ENCODE data around the gene CHID1. TPM values are rescaled to one million over a fixed set of nuclear protein-coding genes. Genes with fewer than 3 reads are reported as not detected.

CHID1 gene
- total and polyA plus RNA-seq, 5 donors: 48.9 to 70.5 (median 63.7) TPM

GRCh38 chr11:932435-932834, 21.8 kb upstream of the CHID1 start:
- peak; percentile 59 to 78 for ATAC-seq
- no peaks in the 10 kb centered on the region for H3K27me3 ChIP-seq (ENCODE audit: control insufficient read depth, insufficient read depth)
- intact Hi-C loops (cut with DNase I): no loop called here
- H3K9me3 ChIP-seq (ENCODE audit: control insufficient read depth, low read length): no peaks in the 10 kb centered on the region
- WGBS: 45% methylated on average over 4 of the region's 4 CpGs
- H3K4me1 ChIP-seq (ENCODE audit: control insufficient read depth, insufficient read depth, low read length): peaks cover 14% of the 10 kb centered on the region
- no peak overlapping the region for H3K4me3 ChIP-seq (ENCODE audit: low read length)
- peak overlapping the region; percentile 51 for H3K27ac ChIP-seq (ENCODE audit: low read length)
- DNase-seq: no peak

DNA sequence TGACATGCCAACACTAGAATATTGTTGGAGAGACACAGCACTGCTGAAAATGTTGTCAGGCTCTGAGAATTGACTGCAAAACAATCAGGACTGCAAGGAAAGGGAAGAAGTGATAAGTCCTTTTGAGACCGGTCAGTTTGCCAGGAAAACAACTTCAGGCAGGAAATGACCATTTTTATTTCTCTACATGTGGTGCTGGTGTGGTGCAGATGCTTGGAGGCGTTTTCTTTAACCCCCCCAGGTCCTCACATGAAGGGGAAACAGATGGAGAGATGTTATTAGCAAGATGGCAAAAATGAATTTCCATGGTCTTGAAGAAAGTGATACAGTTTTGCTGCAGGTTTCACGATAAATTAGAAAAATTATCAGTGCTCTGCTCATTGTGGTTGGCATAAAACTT, 20.8 kb upstream of the CHID1 start:
- Histone ChIP-seq H3K27ac (ENCODE audit: low read length) (no peak overlapping the region), H3K27me3 (ENCODE audit: control insufficient read depth, insufficient read depth) (no peaks in the 10 kb centered on the region), H3K9me3 (ENCODE audit: control insufficient read depth, low read length) (no peaks in the 10 kb centered on the region), H3K4me3 (ENCODE audit: low read length) (no peak overlapping the region), H3K4me1 (ENCODE audit: control insufficient read depth, insufficient read depth, low read length) (peaks cover 18% of the 10 kb centered on the region)
- peak in 1 of 2 donors; percentile 27 for ATAC-seq
- WGBS: 30% methylated on average over 3 of the region's 3 CpGs
- intact Hi-C loops (cut with DNase I): no loop called here
- DNase-seq: no peak

GRCh38 chr11:929405-929804, 18.8 kb upstream of the CHID1 start:
- Histone ChIP-seq H3K4me3 (ENCODE audit: low read length) (no peak overlapping the region), H3K27ac (ENCODE audit: low read length) (no peak overlapping the region), H3K27me3 (ENCODE audit: control insufficient read depth, insufficient read depth) (no peaks in the 10 kb centered on the region), H3K4me1 (ENCODE audit: control insufficient read depth, insufficient read depth, low read length) (peaks cover 18% of the 10 kb centered on the region), H3K9me3 (ENCODE audit: control insufficient read depth, low read length) (no peaks in the 10 kb centered on the region)
- DNase-seq: no peak
- WGBS: 96% methylated on average over 11 of the region's 11 CpGs
- intact Hi-C loops (cut with DNase I): loop anchor here in 1 of 4 donors (5.0 to 10.0 kb wide), 2 partner anchors 38 to 115 kb away; no protein-coding TSS in a partner anchor
- ATAC-seq: no peak

DNA sequence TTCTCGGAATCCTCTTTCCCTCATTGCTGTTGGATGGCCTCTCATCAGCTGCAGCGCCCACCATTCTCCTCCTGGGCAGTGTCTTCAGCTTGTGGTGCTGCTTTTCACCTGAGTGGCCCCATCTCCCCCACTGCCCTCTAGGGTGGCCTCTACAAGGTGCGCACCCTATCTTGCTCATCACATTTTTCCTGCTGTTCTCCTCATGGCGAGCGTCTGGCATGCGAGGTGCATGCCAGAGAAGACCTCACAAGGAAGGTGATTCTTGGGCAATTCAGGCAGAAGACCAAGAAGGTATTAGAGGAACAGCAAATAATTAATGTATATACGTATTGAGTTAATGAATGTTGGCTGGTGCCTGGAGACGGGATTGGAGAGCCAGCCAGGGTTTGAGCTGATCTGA, 18.2 kb upstream of the CHID1 start:
- WGBS: 79% methylated on average over 8 of the region's 8 CpGs
- no peak overlapping the region for H3K27ac ChIP-seq (ENCODE audit: low read length)
- no peaks in the 10 kb centered on the region for H3K27me3 ChIP-seq (ENCODE audit: control insufficient read depth, insufficient read depth)
- H3K4me1 ChIP-seq (ENCODE audit: control insufficient read depth, insufficient read depth, low read length): peaks cover 18% of the 10 kb centered on the region
- intact Hi-C loops (cut with DNase I): loop anchor here in 1 of 4 donors (5.0 to 10.0 kb wide), 2 partner anchors 39 to 116 kb away; no protein-coding TSS in a partner anchor
- ATAC-seq: no peak
- H3K9me3 ChIP-seq (ENCODE audit: control insufficient read depth, low read length): no peaks in the 10 kb centered on the region
- H3K4me3 ChIP-seq (ENCODE audit: low read length): no peak overlapping the region
- no peak for DNase-seq

DNA sequence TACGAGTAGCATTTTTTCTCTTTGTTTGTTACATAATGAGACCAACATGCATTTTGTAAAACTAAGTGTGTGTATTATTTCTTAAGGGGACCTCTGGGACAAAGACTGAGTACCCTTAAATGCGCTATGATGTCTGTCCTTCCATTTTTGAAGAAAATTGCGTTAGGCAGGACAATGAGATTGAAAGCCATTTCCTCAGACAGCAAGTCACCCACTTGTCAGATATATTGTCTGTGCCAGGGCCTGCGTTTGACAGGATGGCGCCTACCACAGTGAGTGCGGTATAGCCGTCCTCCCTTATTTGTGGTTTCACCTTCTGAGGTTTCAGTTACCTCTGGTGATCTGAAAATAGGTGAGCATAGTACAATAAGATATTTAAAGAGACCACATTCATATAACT, 17.3 kb upstream of the CHID1 start:
- no peak for DNase-seq
- WGBS: 67% methylated on average over 7 of the region's 7 CpGs
- peaks cover 11% of the 10 kb centered on the region for H3K4me1 ChIP-seq (ENCODE audit: control insufficient read depth, insufficient read depth, low read length)
- intact Hi-C loops (cut with DNase I): loop anchor here in 1 of 4 donors (5.0 to 10.0 kb wide), 2 partner anchors 39 to 117 kb away; no protein-coding TSS in a partner anchor
- peak overlapping the region; percentile 19 for H3K27ac ChIP-seq (ENCODE audit: low read length)
- no peak for ATAC-seq
- H3K27me3 ChIP-seq (ENCODE audit: control insufficient read depth, insufficient read depth): no peaks in the 10 kb centered on the region
- no peaks in the 10 kb centered on the region for H3K9me3 ChIP-seq (ENCODE audit: control insufficient read depth, low read length)
- H3K4me3 ChIP-seq (ENCODE audit: low read length): no peak overlapping the region

DNA sequence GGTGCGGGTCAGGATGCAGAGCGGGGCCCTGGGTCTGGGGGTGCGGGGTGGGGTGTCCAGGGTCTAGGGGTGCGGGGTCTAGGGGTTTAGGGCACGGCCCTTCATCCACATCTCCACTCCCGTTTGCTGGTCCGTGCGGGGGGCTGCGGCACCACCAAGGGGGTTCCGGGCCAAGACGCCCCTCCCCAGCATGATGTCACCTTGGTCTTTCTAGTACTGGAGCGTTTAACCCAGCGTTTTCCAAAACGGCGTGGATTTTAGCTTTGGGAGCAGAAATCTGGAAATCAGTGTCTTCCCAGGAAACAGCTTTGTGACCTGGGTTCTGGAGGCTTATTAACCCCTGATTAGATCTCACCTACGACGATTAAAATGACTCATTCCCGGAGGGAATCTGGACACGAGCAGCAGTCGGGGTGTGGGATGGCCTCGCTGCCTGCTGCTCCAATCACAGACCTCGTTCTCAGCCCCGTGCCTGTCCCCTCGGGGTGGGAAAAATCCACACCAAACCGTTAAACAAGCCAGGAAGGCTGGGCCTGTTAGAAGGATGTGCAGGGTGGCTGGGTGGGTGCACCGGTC, 15.8 kb upstream of the CHID1 start:
- DNase-seq: peak; percentile 66 to 82 (median 74)
- H3K4me1 ChIP-seq (ENCODE audit: control insufficient read depth, insufficient read depth, low read length): peaks cover 6% of the 10 kb centered on the region
- peak; percentile 20 to 70 for ATAC-seq
- 2% methylated on average over 26 of the region's 26 CpGs for WGBS
- peak overlapping the region; percentile 71 for H3K27ac ChIP-seq (ENCODE audit: low read length)
- intact Hi-C loops (cut with DNase I): loop anchor here in 1 of 4 donors (5.0 to 10.0 kb wide), 2 partner anchors 41 to 118 kb away; no protein-coding TSS in a partner anchor
- H3K27me3 ChIP-seq (ENCODE audit: control insufficient read depth, insufficient read depth): no peaks in the 10 kb centered on the region
- no peaks in the 10 kb centered on the region for H3K9me3 ChIP-seq (ENCODE audit: control insufficient read depth, low read length)
- peak overlapping the region; percentile 98 for H3K4me3 ChIP-seq (ENCODE audit: low read length)

- peak within 1 kb of the TSS; percentile 98 for H3K4me3 ChIP-seq (ENCODE audit: low read length)
- peaks cover 5% of the 10 kb centered on the region for H3K4me1 ChIP-seq (ENCODE audit: control insufficient read depth, insufficient read depth, low read length)
- WGBS: 3% methylated on average over 124 of the region's 124 CpGs
- no peaks in the 10 kb centered on the region for H3K27me3 ChIP-seq (ENCODE audit: control insufficient read depth, insufficient read depth)
- peak within 1 kb of the TSS; percentile 93 for H3K27ac ChIP-seq (ENCODE audit: low read length)
- intact Hi-C loops (cut with DNase I): loop anchor here in 1 of 4 donors (5.0 to 10.0 kb wide), 2 partner anchors 42 to 119 kb away; no protein-coding TSS in a partner anchor
- DNase-seq (peak; percentile 93 to 98 (median 97)), ATAC-seq (peak; percentile 82 to 89)
- H3K9me3 ChIP-seq (ENCODE audit: control insufficient read depth, low read length): no peaks in the 10 kb centered on the region
Measured at GRCh38 chr11:925496-926301, 15.1 kb upstream of the CHID1 start, which contains the start of gene AP2A2. Gene AP2A2 (plus strand): TSS chr11:925870. CDS start chr11:926022, 152 bp downstream.

- ATAC-seq (peak; percentile 27 to 29), DNase-seq (peak; percentile 48 to 84 (median 77))
- intact Hi-C loops (cut with DNase I): loop anchor here in 1 of 4 donors (5.0 to 10.0 kb wide), 2 partner anchors 42 to 120 kb away; no protein-coding TSS in a partner anchor
- Histone ChIP-seq H3K27ac (ENCODE audit: low read length) (peak overlapping the region; percentile 54), H3K4me1 (ENCODE audit: control insufficient read depth, insufficient read depth, low read length) (peaks cover 4% of the 10 kb centered on the region), H3K27me3 (ENCODE audit: control insufficient read depth, insufficient read depth) (no peaks in the 10 kb centered on the region), H3K4me3 (ENCODE audit: low read length) (peak overlapping the region; percentile 98), H3K9me3 (ENCODE audit: control insufficient read depth, low read length) (no peaks in the 10 kb centered on the region)
- WGBS: 55% methylated on average over 28 of the region's 28 CpGs
Measured at GRCh38 chr11:925158-925495, 14.5 kb upstream of the CHID1 start.

- no peaks in the 10 kb centered on the region for H3K27me3 ChIP-seq (ENCODE audit: control insufficient read depth, insufficient read depth)
- H3K9me3 ChIP-seq (ENCODE audit: control insufficient read depth, low read length): no peaks in the 10 kb centered on the region
- H3K27ac ChIP-seq (ENCODE audit: low read length): no peak overlapping the region
- H3K4me1 ChIP-seq (ENCODE audit: control insufficient read depth, insufficient read depth, low read length): peaks cover 4% of the 10 kb centered on the region
- DNase-seq (peak in 2 of 3 donors; percentile 73 to 75), ATAC-seq (peak; percentile 1 to 25)
- no peak overlapping the region for H3K4me3 ChIP-seq (ENCODE audit: low read length)
- WGBS: 56% methylated on average over 18 of the region's 18 CpGs
- intact Hi-C loops (cut with DNase I): loop anchor here in 1 of 4 donors (5.0 to 10.0 kb wide), 2 partner anchors 43 to 120 kb away; no protein-coding TSS in a partner anchor
Measured at GRCh38 chr11:924406-925157, 14.0 kb upstream of the CHID1 start.

DNA sequence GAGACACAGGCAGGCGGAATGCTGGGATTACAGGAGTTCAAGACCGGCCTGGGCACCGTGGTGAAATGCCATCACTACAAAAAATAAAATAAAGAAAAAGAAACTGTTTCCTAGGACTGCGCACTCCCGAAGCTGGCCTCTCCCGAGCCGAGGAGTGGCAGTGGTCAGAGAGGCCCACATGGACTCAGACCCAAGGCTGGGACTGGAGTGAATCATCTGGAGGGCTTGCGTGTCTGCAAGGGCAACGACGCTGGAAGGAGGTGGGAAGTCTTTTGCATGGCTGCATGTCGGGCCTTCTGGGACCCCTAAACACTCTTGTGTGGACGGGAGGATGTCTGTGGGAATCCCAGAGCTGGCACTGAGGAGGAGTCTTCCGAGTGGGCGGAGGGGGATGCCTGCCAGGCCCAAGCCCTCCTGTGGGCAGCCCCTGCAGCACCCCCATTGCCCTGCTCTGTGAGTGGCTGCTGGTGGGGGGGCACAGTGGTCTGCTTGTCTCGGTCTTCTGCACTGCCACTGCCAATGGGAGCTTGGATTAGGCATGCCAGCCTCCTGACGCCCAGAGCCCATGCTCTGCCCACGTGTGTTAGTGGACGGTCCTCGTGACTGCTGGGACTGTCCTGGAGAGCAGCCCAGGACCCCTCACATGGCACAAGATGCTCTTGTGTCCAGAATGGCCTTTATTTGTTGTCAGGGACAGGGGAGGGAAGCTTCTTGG, 13.2 kb upstream of the CHID1 start:
- WGBS: 82% methylated on average over 19 of the region's 19 CpGs
- Histone ChIP-seq H3K4me1 (ENCODE audit: control insufficient read depth, insufficient read depth, low read length) (peaks cover 4% of the 10 kb centered on the region), H3K4me3 (ENCODE audit: low read length) (no peak overlapping the region), H3K27ac (ENCODE audit: low read length) (no peak overlapping the region), H3K9me3 (ENCODE audit: control insufficient read depth, low read length) (no peaks in the 10 kb centered on the region), H3K27me3 (ENCODE audit: control insufficient read depth, insufficient read depth) (no peaks in the 10 kb centered on the region)
- ATAC-seq (no peak), DNase-seq (peak in 1 of 3 donors; percentile 57)
- intact Hi-C loops (cut with DNase I): loop anchor here in 1 of 4 donors (10.0 kb wide), 1 partner anchor 121 kb away; no protein-coding TSS in a partner anchor
